ENCODE results near the gene DOCK6.

- TF ChIP-seq POLR2A (IDR thresholded peaks at IDR 0.05; ENCODE audit: low read length) (no peak), GATA1 (IDR thresholded peaks at IDR 0.05; ENCODE audit: low read depth, low read length) (no peak)
These were observed 32.9 kb upstream of the DOCK6 start for GRCh38 chr19:11295180-11295579.

Data from erythroblast (primary cell).